Measurements from ENCODE around the gene RNF31.

The RNF31 gene

GRCh38 chr14:24146978-24147760 is at the start of gene RNF31:
Gene RNF31, plus strand, starts transcription at chr14:24147498. Its CDS starts 201 bp downstream, at chr14:24147699.
- TF ChIP-seq GATA3 (IDR thresholded peaks at IDR 0.05; ENCODE audit: low read depth, low read length), result no peak
- no peak for TF ChIP-seq GATA2 (IDR thresholded peaks at IDR 0.05; ENCODE audit: low read depth, low read length)

GRCh38 chr14:24098229-24098926 is 48.9 kb upstream of the RNF31 start:
- TF ChIP-seq GATA2 (IDR thresholded peaks at IDR 0.05; ENCODE audit: low read depth, low read length), result no peak
- no peak for TF ChIP-seq GATA3 (IDR thresholded peaks at IDR 0.05; ENCODE audit: low read depth, low read length)

GRCh38 chr14:24098927-24099813 is 48.1 kb upstream of the RNF31 start:
- TF ChIP-seq GATA3 (IDR thresholded peaks at IDR 0.05; ENCODE audit: low read depth, low read length), result no peak
- TF ChIP-seq GATA2 (IDR thresholded peaks at IDR 0.05; ENCODE audit: low read depth, low read length), result no peak

GRCh38 chr14:24100197-24100981 is 46.9 kb upstream of the RNF31 start:
- TF ChIP-seq GATA3 (IDR thresholded peaks at IDR 0.05; ENCODE audit: low read depth, low read length) (no peak), GATA2 (IDR thresholded peaks at IDR 0.05; ENCODE audit: low read depth, low read length) (no peak)

GRCh38 chr14:24100982-24101494 is 46.3 kb upstream of the RNF31 start:
- TF ChIP-seq GATA3 (IDR thresholded peaks at IDR 0.05; ENCODE audit: low read depth, low read length), result no peak
- no peak for TF ChIP-seq GATA2 (IDR thresholded peaks at IDR 0.05; ENCODE audit: low read depth, low read length)

GRCh38 chr14:24102357-24103048 is 44.8 kb upstream of the RNF31 start:
- no peak for TF ChIP-seq GATA3 (IDR thresholded peaks at IDR 0.05; ENCODE audit: low read depth, low read length)
- no peak for TF ChIP-seq GATA2 (IDR thresholded peaks at IDR 0.05; ENCODE audit: low read depth, low read length)

- TF ChIP-seq GATA3 (IDR thresholded peaks at IDR 0.05; ENCODE audit: low read depth, low read length) (no peak), GATA2 (IDR thresholded peaks at IDR 0.05; ENCODE audit: low read depth, low read length) (no peak)
Observed at GRCh38 chr14:24103451-24103850, 43.8 kb upstream of the RNF31 start.

GRCh38 chr14:24106672-24107271 is 40.5 kb upstream of the RNF31 start:
- TF ChIP-seq GATA3 (IDR thresholded peaks at IDR 0.05; ENCODE audit: low read depth, low read length), result no peak
- no peak for TF ChIP-seq GATA2 (IDR thresholded peaks at IDR 0.05; ENCODE audit: low read depth, low read length)

- TF ChIP-seq GATA3 (IDR thresholded peaks at IDR 0.05; ENCODE audit: low read depth, low read length), result no peak
- no peak for TF ChIP-seq GATA2 (IDR thresholded peaks at IDR 0.05; ENCODE audit: low read depth, low read length)
Observed at GRCh38 chr14:24108336-24108874, 38.9 kb upstream of the RNF31 start.

- TF ChIP-seq GATA3 (IDR thresholded peaks at IDR 0.05; ENCODE audit: low read depth, low read length), result no peak
- no peak for TF ChIP-seq GATA2 (IDR thresholded peaks at IDR 0.05; ENCODE audit: low read depth, low read length)
Observed at GRCh38 chr14:24110060-24110459, 37.2 kb upstream of the RNF31 start.

- TF ChIP-seq GATA2 (IDR thresholded peaks at IDR 0.05; ENCODE audit: low read depth, low read length), result no peak
- TF ChIP-seq GATA3 (IDR thresholded peaks at IDR 0.05; ENCODE audit: low read depth, low read length), result no peak
Observed at GRCh38 chr14:24110523-24110922, 36.8 kb upstream of the RNF31 start.

GRCh38 chr14:24113379-24113800 is 33.9 kb upstream of the RNF31 start:
- TF ChIP-seq GATA3 (IDR thresholded peaks at IDR 0.05; ENCODE audit: low read depth, low read length), result no peak
- TF ChIP-seq GATA2 (IDR thresholded peaks at IDR 0.05; ENCODE audit: low read depth, low read length), result no peak

All from SH-SY5Y (cell line).